ENCODE results near the gene TSHZ2. TPM values are rescaled to one million over a fixed set of nuclear protein-coding genes. Genes with fewer than 3 reads are reported as not detected.

The TSHZ2 gene
- total and polyA plus RNA-seq, 2 donors (not counting 1 experiment from before 2014, with no cell fraction given), result 1.00 to 5.7 TPM

GRCh38 chr20:53488775-53489272 lies 516.7 kb downstream of the TSHZ2 start:
- POLR2A ChIA-PET, result no interaction called here
- intact Hi-C loops (cut with micrococcal nuclease), result no loop called here

GRCh38 chr20:53489528-53489927 lies 517.4 kb downstream of the TSHZ2 start:
- Histone ChIP-seq H3K36me3 (replicated peaks in 1 of 2; ENCODE audit: control extremely low read depth in 1 of 2, control insufficient read depth in 1 of 2, extremely low read depth in 1 of 2, insufficient read depth in 2 of 2, low read length in 1 of 2) (no peaks in the 10 kb centered on the region), H3K27me3 (replicated peaks in 1 of 4; ENCODE audit: control extremely low read depth in 1 of 4, control insufficient read depth in 3 of 4, insufficient read depth in 4 of 4, low read length in 3 of 4) (no peaks in the 10 kb centered on the region), H2AFZ (ENCODE audit: insufficient read depth, low read depth, low read length, poor library complexity, severe bottlenecking) (no peak overlapping the region), H3K4me2 (replicated peaks; ENCODE audit: low read depth, low read length, poor library complexity, severe bottlenecking) (no peak overlapping the region), H3K4me3 (ENCODE audit: control extremely low read depth in 1 of 5, extremely low read depth in 1 of 5, insufficient read depth in 1 of 5, low read depth in 2 of 5, low read length in 4 of 5) (no peak overlapping the region), H3K27ac (ENCODE audit: low read length in 2 of 2) (no peak overlapping the region), H3K9me3 (ENCODE audit: control extremely low read depth in 1 of 3, control insufficient read depth in 2 of 3, insufficient read depth in 1 of 3, low read length in 2 of 3) (no peaks in the 10 kb centered on the region), H4K20me1 (ENCODE audit: control insufficient read depth, insufficient read depth, low read length, poor library complexity, severe bottlenecking) (no peaks in the 10 kb centered on the region), H3K79me2 (ENCODE audit: control insufficient read depth, insufficient read depth, low read length) (no peaks in the 10 kb centered on the region), H3K4me1 (ENCODE audit: control insufficient read depth in 2 of 2, insufficient read depth in 2 of 2, low read length in 2 of 2) (no peaks in the 10 kb centered on the region), H3K9ac (ENCODE audit: low read length) (no peak overlapping the region)
- CTCF ChIA-PET, result no interaction called here
- H3K9me3 Mint-ChIP-seq (ENCODE audit: insufficient read depth), result no peaks in the 10 kb centered on the region
- ATAC-seq (ENCODE audit: low read depth) (no peak), DNase-seq (no peak)
- no peak overlapping the region for H3K27ac Mint-ChIP-seq
- no peak overlapping the region for H3K4me3 Mint-ChIP-seq
- POLR2A ChIA-PET, result no interaction called here
- H3K4me1 Mint-ChIP-seq, result no peaks in the 10 kb centered on the region
- TF ChIP-seq EZH2 (IDR thresholded peaks at IDR 0.05; ENCODE audit: borderline replicate concordance, insufficient read depth, low read depth, low read length, poor library complexity, severe bottlenecking), result no peak
- no peak for TF ChIP-seq CTCF (IDR thresholded peaks at IDR 0.05)
- intact Hi-C loops (cut with micrococcal nuclease), result no loop called here
- no peaks in the 10 kb centered on the region for H3K27me3 Mint-ChIP-seq
- WGBS (ENCODE audit: insufficient coverage), result 95% methylated on average over 3 of the region's 5 CpGs

More at GRCh38 chr20:53488775-53489272, 516.7 kb downstream of the TSHZ2 start:
- Histone ChIP-seq H3K9me3 (ENCODE audit: control extremely low read depth in 1 of 3, control insufficient read depth in 2 of 3, insufficient read depth in 1 of 3, low read length in 2 of 3) (peaks cover 0 to 2% (median 0%) of the 10 kb centered on the region in 3 donors), H3K4me3 (ENCODE audit: control extremely low read depth in 1 of 5, extremely low read depth in 1 of 5, insufficient read depth in 1 of 5, low read depth in 2 of 5, low read length in 4 of 5) (no peak overlapping the region), H3K79me2 (ENCODE audit: control insufficient read depth, insufficient read depth, low read length) (no peaks in the 10 kb centered on the region), H3K27ac (ENCODE audit: low read length in 2 of 2) (no peak overlapping the region), H3K4me2 (replicated peaks; ENCODE audit: low read depth, low read length, poor library complexity, severe bottlenecking) (no peak overlapping the region), H4K20me1 (ENCODE audit: control insufficient read depth, insufficient read depth, low read length, poor library complexity, severe bottlenecking) (no peaks in the 10 kb centered on the region), H3K9ac (ENCODE audit: low read length) (no peak overlapping the region), H2AFZ (ENCODE audit: insufficient read depth, low read depth, low read length, poor library complexity, severe bottlenecking) (no peak overlapping the region), H3K4me1 (ENCODE audit: control insufficient read depth in 2 of 2, insufficient read depth in 2 of 2, low read length in 2 of 2) (no peaks in the 10 kb centered on the region), H3K36me3 (replicated peaks in 1 of 2; ENCODE audit: control extremely low read depth in 1 of 2, control insufficient read depth in 1 of 2, extremely low read depth in 1 of 2, insufficient read depth in 2 of 2, low read length in 1 of 2) (no peaks in the 10 kb centered on the region), H3K27me3 (replicated peaks in 1 of 4; ENCODE audit: control extremely low read depth in 1 of 4, control insufficient read depth in 3 of 4, insufficient read depth in 4 of 4, low read length in 3 of 4) (no peaks in the 10 kb centered on the region)
- CTCF ChIA-PET, result no interaction called here
- H3K4me1 Mint-ChIP-seq, result no peaks in the 10 kb centered on the region
- H3K27me3 Mint-ChIP-seq, result no peaks in the 10 kb centered on the region
- ATAC-seq (ENCODE audit: low read depth), result no peak
- peaks cover 1% of the 10 kb centered on the region for H3K9me3 Mint-ChIP-seq (ENCODE audit: insufficient read depth)
- H3K27ac Mint-ChIP-seq, result no peak overlapping the region
- DNase-seq, result no peak
- TF ChIP-seq EZH2 (IDR thresholded peaks at IDR 0.05; ENCODE audit: borderline replicate concordance, insufficient read depth, low read depth, low read length, poor library complexity, severe bottlenecking) (no peak), CTCF (IDR thresholded peaks at IDR 0.05) (no peak)
- no CpG with 5 or more reads among the region's 6 CpGs for WGBS (ENCODE audit: insufficient coverage)
- H3K4me3 Mint-ChIP-seq, result no peak overlapping the region
